H1 (cell line): ENCODE measurements around the gene TMEM163. TPM values are rescaled to one million over a fixed set of nuclear protein-coding genes. Genes with fewer than 3 reads are reported as not detected.

ENCODE experiments used
- CTCF ChIA-PET: fragments of 300-600 bp; sonication (Branson Sonifier 250); formaldehyde crosslinking; loops from one replicate; lab custom pipeline; 2021; ENCODE audit not compliant: partially characterized antibody; lab: Charles Lee
- POLR2A ChIA-PET: fragments of 300-600 bp; sonication (Branson Sonifier 250); formaldehyde crosslinking; loops from one replicate; lab custom pipeline; 2021; ENCODE audit warnings: inconsistent platforms; ENCODE audit not compliant: partially characterized antibody; lab: Charles Lee
- DNase-seq, 2 experiments: peaks; one replicate each; pipeline versions ENCODE4 v3.0.0 to v3.0.0-alpha.2; 2010 to 2022; ENCODE audit warnings: low spot score in 2 of 2, low read depth in 1 of 2, mixed read lengths in 1 of 2
- FAIRE-seq: peaks from 2 replicates; lab custom pipeline; 2011; peaks lifted over from hg19 to GRCh38; lab: Jason Lieb, UNC
- H2AFZ ChIP-seq: 2 replicates; pipeline ENCODE4 v1.8.1; 2012; ENCODE audit warnings: low read length, inconsistent platforms
- H2AK5ac ChIP-seq: 2 replicates; pipeline ENCODE4 v1.6.1; 2013; ENCODE audit warnings: low read depth, low read length
- H2BK120ac ChIP-seq: replicated peaks from 2 replicates; pipeline ENCODE3; 2013; ENCODE audit warnings: low read depth, low read length, inconsistent platforms
- H2BK12ac ChIP-seq: 2 replicates; pipeline ENCODE4 v1.6.1; 2013; ENCODE audit warnings: low read depth, low read length
- H2BK15ac ChIP-seq: 2 replicates; pipeline ENCODE4 v1.6.1; 2013; ENCODE audit warnings: low read length
- H2BK20ac ChIP-seq: 2 replicates; pipeline ENCODE4 v1.6.1; 2013; ENCODE audit warnings: low read length
- H2BK5ac ChIP-seq: 2 replicates; pipeline ENCODE4 v1.6.1; 2013; ENCODE audit warnings: low read depth, low read length
- H3K14ac ChIP-seq: 2 replicates; pipeline ENCODE4 v1.6.1; 2013; ENCODE audit warnings: inconsistent platforms; ENCODE audit not compliant: insufficient read length
- H3K18ac ChIP-seq: 2 replicates; pipeline ENCODE4 v1.6.1; 2013; ENCODE audit warnings: low read length; ENCODE audit errors: extremely low read depth
- H3K23ac ChIP-seq: 2 replicates; pipeline ENCODE4 v1.6.1; 2013; ENCODE audit warnings: inconsistent platforms; ENCODE audit not compliant: insufficient read length
- H3K23me2 ChIP-seq: 2 replicates; pipeline ENCODE4 v1.6.1; 2013; ENCODE audit warnings: low read depth, low read length
- H3K27ac ChIP-seq: 2 replicates; pipeline ENCODE4 v1.6.1; 2011; ENCODE audit warnings: low read depth, low read length, inconsistent platforms
- H3K27me3 ChIP-seq, 4 experiments: replicated peaks in 1 of 4; 1 replicate in 1 of 4; 2 replicates in 3 of 4; pipeline versions ENCODE4 v1.6.1 to v1.8.1; 2011 to 2013; ENCODE audit warnings: low read length in 3 of 4, mild to moderate bottlenecking in 3 of 4, inconsistent platforms in 2 of 4, mixed read lengths in 2 of 4, moderate library complexity in 1 of 4; ENCODE audit not compliant: control insufficient read depth in 3 of 4, insufficient read depth in 3 of 4; ENCODE audit errors: extremely low read depth in 1 of 4
- H3K36me3 ChIP-seq, 4 experiments: 2 replicates each; pipeline versions ENCODE4 v1.6.1 to v1.8.1; 2011 to 2013; ENCODE audit warnings: mild to moderate bottlenecking in 4 of 4, low read length in 3 of 4, moderate library complexity in 2 of 4, control low read depth in 1 of 4, inconsistent platforms in 1 of 4; ENCODE audit not compliant: insufficient read depth in 4 of 4, control insufficient read depth in 2 of 4
- H3K4ac ChIP-seq: replicated peaks from 2 replicates; pipeline ENCODE3; 2013; ENCODE audit warnings: low read length, low read depth, mixed read lengths, inconsistent platforms; ENCODE audit not compliant: insufficient read length
- H3K4me1 ChIP-seq, 4 experiments: replicated peaks in 1 of 4; 1 replicate in 1 of 4; 2 replicates in 3 of 4; pipeline versions ENCODE4 v1.6.1 to v1.8.1; 2011 to 2013; ENCODE audit warnings: low read length in 3 of 4, inconsistent platforms in 2 of 4, mixed read lengths in 1 of 4; ENCODE audit not compliant: insufficient read depth in 4 of 4, control insufficient read depth in 3 of 4
- H3K4me2 ChIP-seq, 2 experiments: 2 replicates each; pipeline versions ENCODE4 v1.6.1 to v1.8.1; 2011 to 2013; ENCODE audit warnings: low read depth in 2 of 2, low read length in 2 of 2, control low read depth in 1 of 2, inconsistent platforms in 1 of 2, mild to moderate bottlenecking in 1 of 2; ENCODE audit not compliant: insufficient read depth in 1 of 2
- H3K4me3 ChIP-seq, 4 experiments: fragments of 200-600, 300-600 bp in 1 of 4; sonication (generic), shearing (Covaris generic), sonication (Bioruptor Twin) in 1 of 4; 2 replicates each; pipeline versions ENCODE4 v1.5.1 to v1.8.1; 2011 to 2016; ENCODE audit warnings: low read length in 4 of 4, low read depth in 3 of 4, control low read depth in 2 of 4, inconsistent platforms in 2 of 4, mild to moderate bottlenecking in 2 of 4, mixed read lengths in 1 of 4, moderate library complexity in 1 of 4; ENCODE audit not compliant: insufficient read depth in 2 of 4; ENCODE audit errors: extremely low read depth in 1 of 4
- H3K56ac ChIP-seq: replicated peaks from 2 replicates; pipeline ENCODE3; 2013; ENCODE audit warnings: low read depth, mild to moderate bottlenecking, mixed read lengths, low read length, inconsistent platforms; ENCODE audit not compliant: insufficient read length
- H3K79me1 ChIP-seq: 2 replicates; pipeline ENCODE4 v1.6.1; 2013; ENCODE audit warnings: low read depth, low read length, control low read depth
- H3K79me2 ChIP-seq, 2 experiments: 2 replicates each; pipeline versions ENCODE4 v1.6.1 to v1.8.1; 2012 to 2013; ENCODE audit warnings: low read length in 2 of 2, mild to moderate bottlenecking in 2 of 2, inconsistent platforms in 1 of 2; ENCODE audit not compliant: insufficient read depth in 2 of 2, control insufficient read depth in 1 of 2
- H3K9ac ChIP-seq, 4 experiments: replicated peaks in 1 of 4; 1 replicate in 1 of 4; 2 replicates in 3 of 4; pipeline versions ENCODE4 v1.6.1 to v1.8.1; 2011 to 2013; ENCODE audit warnings: low read depth in 3 of 4, low read length in 3 of 4, control low read depth in 2 of 4, mild to moderate bottlenecking in 2 of 4, moderate library complexity in 2 of 4, inconsistent platforms in 1 of 4; ENCODE audit errors: extremely low read depth in 1 of 4
- H3K9me3 ChIP-seq, 2 experiments: 2 replicates each; pipeline versions ENCODE4 v1.6.1 to v1.8.1; 2012 to 2013; ENCODE audit warnings: mild to moderate bottlenecking in 2 of 2, moderate library complexity in 2 of 2, control low read depth in 1 of 2, inconsistent platforms in 1 of 2, low read depth in 1 of 2, low read length in 1 of 2, mixed read lengths in 1 of 2; ENCODE audit not compliant: insufficient read depth in 2 of 2
- H4K20me1 ChIP-seq, 2 experiments: replicated peaks in 1 of 2; 2 replicates each; pipeline versions ENCODE3 to v1.8.1; 2011 to 2013; ENCODE audit warnings: inconsistent platforms in 2 of 2, low read length in 2 of 2, mild to moderate bottlenecking in 1 of 2; ENCODE audit not compliant: insufficient read depth in 2 of 2, control insufficient read depth in 1 of 2
- H4K5ac ChIP-seq: 2 replicates; pipeline ENCODE4 v1.6.1; 2013; ENCODE audit warnings: low read length, low read depth, mixed read lengths, inconsistent platforms; ENCODE audit not compliant: insufficient read length
- H4K8ac ChIP-seq: 2 replicates; pipeline ENCODE4 v1.8.0; 2013; ENCODE audit warnings: mild to moderate bottlenecking, moderate library complexity, low read length, inconsistent platforms; ENCODE audit not compliant: insufficient read depth; ENCODE audit errors: extremely low read depth
- H4K91ac ChIP-seq: replicated peaks from 2 replicates; pipeline ENCODE3; 2013; ENCODE audit warnings: low read length, mixed read lengths, inconsistent platforms; ENCODE audit not compliant: insufficient read length
- CREB1 ChIP-seq: IDR thresholded peaks from 2 replicates; pipeline ENCODE4 v1.6.1; 2012; ENCODE audit warnings: inconsistent platforms
- SP1 ChIP-seq: IDR thresholded peaks from 2 replicates; pipeline ENCODE4 v1.6.1; 2011; ENCODE audit warnings: low read depth, low read length
- WGBS, 2 experiments: shearing (Covaris generic) in 1 of 2; methylation state at CpG; one replicate each; pipeline versions ENCODE4 v1.1.6 to v1.1.7; 2013 to 2015; ENCODE audit warnings: low lambda C conversion rate in 2 of 2, mixed read lengths in 2 of 2, inconsistent platforms in 1 of 2, low coverage in 1 of 2, missing lambda C conversion rate in 1 of 2; ENCODE audit not compliant: insufficient replicate concordance in 2 of 2, insufficient coverage in 1 of 2, insufficient read length in 1 of 2; ENCODE audit errors: extremely low coverage in 1 of 2, missing lambda C conversion rate in 1 of 2; 5-methylcytosine and 5-hydroxymethylcytosine counted together
- polyA plus RNA-seq, 7 experiments: library from polyadenylated mRNA; depleted of rRNA in 3 of 7; stranded (reverse) in 5 of 7; unstranded in 2 of 7; fragments of >200 nt in 5 of 7; fragments of 200-250 nt in 2 of 7; gene quantifications; 1 replicate in 5 of 7; 2 replicates in 1 of 7; 4 replicates in 1 of 7; pipeline versions ENCODE4 v1.2.1 to v1.2.3, GENCODE V29; 2011 to 2013; ENCODE audit warnings: missing spikeins in 2 of 7, mixed read lengths in 2 of 7
- total RNA-seq: library from RNA; stranded (reverse); fragmentation: NEBNext Ultra II Directional; extraction: Animal tissue kit (Norgen Biotek cat#: 25700); gene quantifications from 2 replicates; pipeline ENCODE4 v1.2.1, GENCODE V29; 2021

TMEM163 gene
- total and polyA plus RNA-seq, 2 of the 8 experiments (the other 6 are each of a cell fraction or from before 2014, with no cell fraction given): 2.8 to 3.2 TPM

- no peak for FAIRE-seq
- POLR2A ChIA-PET: interaction anchor here (0.7 kb wide), 1 partner anchor 281 kb away, joined by 3 read pairs; no protein-coding TSS in a partner anchor
- no peaks in the 10 kb centered on the region for H3K79me2 ChIP-seq
These were observed 82.1 kb downstream of the TMEM163 start for GRCh38 chr2:134636714-134637113.

More at GRCh38 chr2:134636714-134637113, 82.1 kb downstream of the TMEM163 start:
- Histone ChIP-seq H3K36me3 (no peaks in the 10 kb centered on the region), H2BK15ac (no peak overlapping the region), H3K27me3 (no peaks in the 10 kb centered on the region), H3K23ac (no peak overlapping the region), H3K27ac (no peak overlapping the region), H3K23me2 (no peaks in the 10 kb centered on the region), H3K9me3 (no peaks in the 10 kb centered on the region), H4K5ac (no peak overlapping the region), H2BK120ac (no peak overlapping the region), H3K79me1 (no peaks in the 10 kb centered on the region), H3K4ac (no peak overlapping the region), H2BK12ac (no peak overlapping the region), H2AK5ac (no peak overlapping the region), H3K56ac (no peak overlapping the region), H3K14ac (no peak overlapping the region), H3K4me3 (no peak overlapping the region), H2AFZ (no peak overlapping the region)
- CTCF ChIA-PET: interaction anchor here (1.0 kb wide), 1 partner anchor 33 kb away, joined by 3 read pairs; no protein-coding TSS in a partner anchor
- DNase-seq: no peak
- 80% methylated on average over 1 of the region's 1 CpG; no CpG with 5 or more reads in 1 of the 2 experiments for WGBS, 2 experiments
- no peak for TF ChIP-seq CREB1
- no peak for TF ChIP-seq SP1
- TF ChIP-seq, all 59 proteins: peak for 0
- Histone ChIP-seq H4K91ac (no peak overlapping the region), H3K9ac (no peak overlapping the region), H4K8ac (no peak overlapping the region), H3K4me2 (no peak overlapping the region), H2BK5ac (no peak overlapping the region), H4K20me1 (no peaks in the 10 kb centered on the region), H3K18ac (no peak overlapping the region), H3K4me1 (no peaks in the 10 kb centered on the region), H2BK20ac (no peak overlapping the region)
